Melanocyte of skin (primary cell): ENCODE measurements around the gene B3GNT9. TPM values are rescaled to one million over a fixed set of nuclear protein-coding genes. Genes with fewer than 3 reads are reported as not detected.

ENCODE experiments used
- total RNA-seq, 2 donors: library from RNA; depleted of rRNA; stranded (reverse); fragments of >200 nt; gene quantifications; 2 replicates each; pipeline ENCODE4 v1.2.3, GENCODE V29; 2012

The B3GNT9 gene, protein sequence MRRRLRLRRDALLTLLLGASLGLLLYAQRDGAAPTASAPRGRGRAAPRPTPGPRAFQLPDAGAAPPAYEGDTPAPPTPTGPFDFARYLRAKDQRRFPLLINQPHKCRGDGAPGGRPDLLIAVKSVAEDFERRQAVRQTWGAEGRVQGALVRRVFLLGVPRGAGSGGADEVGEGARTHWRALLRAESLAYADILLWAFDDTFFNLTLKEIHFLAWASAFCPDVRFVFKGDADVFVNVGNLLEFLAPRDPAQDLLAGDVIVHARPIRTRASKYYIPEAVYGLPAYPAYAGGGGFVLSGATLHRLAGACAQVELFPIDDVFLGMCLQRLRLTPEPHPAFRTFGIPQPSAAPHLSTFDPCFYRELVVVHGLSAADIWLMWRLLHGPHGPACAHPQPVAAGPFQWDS
- total RNA-seq = 10 to 100 TPM; 11.3 to 14.8 TPM

DNA sequence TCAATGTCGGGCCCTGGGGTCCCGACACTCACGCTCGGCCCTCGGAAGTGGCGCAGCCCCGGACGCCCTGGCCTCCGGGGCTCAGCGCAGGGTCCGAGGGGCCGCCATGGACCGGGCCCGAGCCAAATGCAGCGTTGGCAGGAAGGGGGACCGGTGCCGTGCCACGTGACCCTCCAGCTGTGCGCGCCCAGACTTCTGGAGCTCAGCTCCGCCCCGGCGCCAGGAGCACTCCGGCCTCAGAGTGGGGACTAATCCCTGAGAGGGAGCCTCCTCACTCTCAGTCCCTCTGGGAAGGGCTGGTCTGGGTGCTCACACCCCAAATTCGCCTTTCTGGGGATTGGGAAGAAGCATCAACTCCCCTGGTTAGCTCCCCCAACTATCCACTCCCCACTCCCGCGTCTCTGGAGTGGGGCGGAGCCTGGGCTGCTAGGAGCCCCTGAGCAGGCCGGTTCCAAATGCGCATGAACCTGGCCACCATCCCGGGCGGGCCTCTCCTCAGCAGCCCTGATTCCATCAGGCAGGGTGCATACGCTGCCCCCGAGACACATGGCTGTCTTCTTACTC, at the start of gene B3GNT9:
TSS of gene B3GNT9 (minus strand) at position 166 of the 564 bp plus-strand sequence. CDS start 513 bp downstream, outside the sequence.

DNA sequence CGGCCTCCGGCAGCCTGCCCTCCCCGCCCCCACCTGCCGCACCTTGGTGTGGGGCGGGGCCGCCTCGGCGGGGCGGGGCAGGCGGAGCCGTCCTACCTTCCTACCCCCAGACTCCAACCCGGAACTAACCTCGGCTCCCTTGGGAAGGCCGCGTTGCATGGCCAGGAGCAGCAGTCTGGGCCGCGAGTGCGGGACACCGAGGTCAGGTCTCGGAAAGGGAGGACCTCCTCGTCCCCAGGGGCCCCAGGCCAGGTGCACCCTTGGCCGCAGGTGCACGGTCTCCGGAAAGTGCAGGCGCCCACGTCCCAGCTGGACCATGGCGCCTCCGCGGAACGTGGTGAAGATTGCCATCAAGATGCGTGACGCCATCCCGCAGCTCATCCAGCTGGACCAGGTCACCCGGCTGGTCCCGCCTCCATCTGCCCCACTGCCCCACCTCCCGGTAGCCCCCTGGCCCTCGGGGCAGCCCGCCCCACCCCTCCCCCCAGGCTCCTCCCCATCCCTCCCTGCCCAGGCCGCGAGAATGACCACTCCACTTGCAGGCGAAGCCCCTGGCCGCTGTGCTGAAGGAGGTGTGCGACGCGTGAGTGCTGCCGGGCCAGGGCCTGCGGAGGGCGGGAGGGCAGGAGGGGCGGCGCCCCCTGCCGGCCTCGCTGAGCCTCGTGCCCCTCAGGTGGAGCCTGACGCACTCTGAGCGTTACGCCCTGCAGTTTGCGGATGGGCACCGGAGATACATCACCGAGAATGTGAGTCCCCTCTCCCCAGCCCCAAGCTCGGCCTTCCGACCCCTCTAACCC, 48.4 kb upstream of the B3GNT9 start, which contains the start of gene ELMO3:
TSS of gene ELMO3 (plus strand) at position 121 of the 797 bp plus-strand sequence. CDS start at position 317, 196 bp downstream.

DNA sequence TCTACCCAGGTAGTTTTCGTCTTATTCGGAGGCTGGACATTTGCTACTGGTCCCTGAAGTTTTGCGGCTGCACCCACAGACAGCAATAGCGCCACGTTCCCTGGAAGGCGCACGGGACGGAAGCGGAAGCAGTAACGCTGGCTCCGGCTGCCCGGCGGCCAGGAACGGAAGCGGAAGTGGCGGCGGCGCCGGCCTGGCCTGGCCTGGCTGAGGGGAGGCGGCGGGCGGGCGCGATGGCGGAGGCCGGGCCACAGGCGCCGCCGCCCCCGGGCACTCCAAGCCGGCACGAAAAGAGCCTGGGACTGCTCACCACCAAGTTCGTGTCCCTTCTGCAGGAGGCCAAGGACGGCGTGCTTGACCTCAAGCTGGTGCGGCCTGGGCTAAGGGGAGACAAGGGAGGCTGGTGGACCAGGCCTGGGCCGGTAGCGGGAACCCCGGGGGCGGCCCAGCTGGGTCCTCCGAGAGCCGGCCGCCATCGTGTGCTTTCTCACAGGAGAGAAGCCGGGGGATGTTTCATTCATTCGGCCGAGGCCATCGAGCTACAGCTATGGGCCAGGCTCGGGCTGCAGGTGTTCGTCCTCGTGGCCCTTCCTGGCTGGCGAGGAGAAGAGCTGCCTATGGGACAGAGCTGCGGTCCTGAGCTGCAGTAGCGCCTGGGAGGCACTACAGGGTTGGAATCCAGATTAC, 41.3 kb upstream of the B3GNT9 start, which contains the start of gene E2F4:
TSS of gene E2F4 (plus strand) at position 161 of the 687 bp plus-strand sequence. CDS start at position 234, 73 bp downstream.

DNA sequence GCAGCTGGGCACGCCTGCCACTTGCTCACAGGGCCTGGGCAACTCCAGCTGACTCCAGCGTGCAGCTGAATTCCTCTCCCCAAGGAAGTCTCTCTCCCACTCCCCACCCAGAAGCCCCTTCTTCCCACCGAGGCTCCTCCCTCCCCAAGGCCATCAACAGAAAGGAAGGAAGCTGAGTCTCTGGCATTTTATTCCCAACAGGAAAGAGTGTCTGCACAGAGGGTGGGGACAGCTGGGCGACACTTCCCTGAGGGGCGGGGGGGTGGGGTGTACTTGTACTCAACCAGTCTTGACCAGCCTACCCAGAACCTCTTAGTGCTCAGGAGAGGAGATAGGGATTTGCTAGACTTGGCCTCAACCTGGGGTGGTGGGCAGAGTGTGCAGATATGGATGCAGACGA, 39.2 kb upstream of the B3GNT9 start, which contains the start of gene EXOC3L1:
TSS of gene EXOC3L1 (minus strand) at position 96 of the 400 bp plus-strand sequence. CDS start 460 bp downstream, outside the sequence.

DNA sequence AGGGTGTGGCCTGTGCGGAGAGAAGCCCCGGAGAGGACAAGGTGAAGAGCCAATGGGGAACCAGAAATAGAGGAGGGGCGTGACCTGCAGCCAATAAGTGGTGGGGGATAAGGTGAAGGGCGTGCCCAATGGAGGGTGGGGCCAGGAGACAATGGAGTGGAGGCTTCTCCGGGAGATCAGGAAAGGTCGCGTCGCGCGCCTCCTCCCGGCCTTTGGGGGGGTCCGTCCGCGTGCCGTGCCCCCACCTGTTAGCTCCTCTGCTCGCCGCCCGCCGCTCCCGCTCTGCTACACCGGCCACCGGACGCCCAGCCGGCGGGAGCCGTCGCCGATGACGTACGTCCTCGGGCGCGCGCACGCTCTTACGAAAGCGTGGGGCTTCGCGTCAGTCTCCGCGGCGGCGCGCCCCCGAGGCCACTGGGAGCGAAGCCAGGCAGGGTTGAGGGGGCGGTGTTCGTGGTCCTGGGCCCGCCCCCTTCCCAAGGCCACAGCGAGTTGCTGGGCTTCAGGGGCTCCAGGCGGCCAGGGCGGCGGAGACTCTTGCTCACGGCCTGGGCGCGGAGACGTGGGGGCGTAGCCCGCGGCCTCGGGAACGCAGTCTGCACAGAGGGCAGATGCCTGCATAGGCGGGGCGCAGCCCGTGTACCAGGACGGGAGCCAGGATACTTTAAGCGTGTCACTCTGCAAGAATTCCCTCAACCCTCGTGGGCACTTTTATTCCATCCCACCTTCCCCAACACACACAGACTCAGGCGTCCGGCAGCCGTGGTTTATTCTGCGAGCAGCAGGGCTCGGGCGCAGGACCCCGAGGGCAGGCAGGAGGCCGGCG, 33.0 kb upstream of the B3GNT9 start, which contains the start of gene MATCAP1:
TSS of gene MATCAP1 (minus strand) at position 337 of the 826 bp plus-strand sequence. CDS start 3,353 bp downstream, outside the sequence.

DNA sequence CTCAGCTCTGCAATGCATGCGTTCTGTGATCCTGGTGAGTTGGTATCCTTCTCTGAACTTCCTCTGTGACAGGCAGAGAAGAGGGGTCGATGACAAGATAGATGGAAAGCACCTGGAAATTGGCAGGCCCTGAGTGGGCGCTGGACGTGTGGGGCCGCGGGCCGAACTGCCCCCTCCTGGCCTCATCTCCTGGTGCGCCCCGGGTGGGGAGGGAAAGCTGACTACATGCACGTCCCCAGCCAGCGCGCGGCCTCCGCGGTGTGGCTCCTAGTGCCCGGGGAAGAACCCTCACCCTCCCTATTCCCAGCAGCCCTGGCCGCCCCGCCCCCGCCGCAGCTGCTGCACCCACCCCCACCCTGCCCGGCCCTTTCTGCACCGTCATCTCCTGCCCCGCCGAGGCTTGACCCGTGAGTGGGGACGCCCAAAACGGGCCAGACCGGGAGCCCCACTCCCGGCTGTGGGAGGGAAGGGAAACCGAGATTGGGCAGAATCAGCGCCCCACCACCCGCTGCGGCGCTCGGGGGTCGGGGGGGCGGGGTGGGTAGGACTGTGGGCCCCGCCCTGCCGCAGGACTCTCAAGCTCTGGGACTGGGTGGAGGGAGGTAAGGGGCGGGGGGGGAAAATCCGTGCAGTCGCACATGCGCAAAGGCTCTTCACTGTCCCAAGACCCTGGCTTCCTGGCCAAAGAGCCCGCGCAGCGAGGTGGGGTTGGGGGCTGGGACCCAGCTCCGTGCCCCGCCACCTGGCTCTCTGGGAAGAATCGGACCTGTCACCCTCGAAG, 19.6 kb upstream of the B3GNT9 start, which contains the start of gene NOL3:
TSS of gene NOL3 (plus strand) at position 371 of the 781 bp plus-strand sequence.

DNA sequence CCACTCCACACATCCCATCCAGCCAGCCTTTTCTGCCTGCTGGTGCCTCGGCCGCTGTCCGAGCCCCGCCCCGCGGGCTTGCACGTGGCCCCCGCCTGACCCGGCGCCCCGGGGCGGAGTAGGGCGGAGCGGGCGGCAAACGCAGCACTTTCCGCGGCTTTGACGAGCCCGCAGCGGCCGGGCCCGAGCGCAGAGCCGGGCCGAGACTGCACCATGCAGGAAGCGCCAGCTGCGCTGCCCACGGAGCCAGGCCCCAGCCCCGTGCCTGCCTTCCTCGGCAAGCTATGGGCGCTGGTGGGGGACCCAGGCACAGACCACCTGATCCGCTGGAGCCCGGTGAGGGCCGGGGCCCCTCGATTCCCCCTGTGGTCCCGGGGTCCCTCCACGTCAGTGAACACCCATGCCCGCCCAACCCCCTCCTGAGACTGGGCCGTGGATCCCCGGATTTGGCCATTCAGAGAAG, 13.8 kb upstream of the B3GNT9 start, which contains the start of gene HSF4:
TSS of gene HSF4 (plus strand) at position 147 of the 463 bp plus-strand sequence. CDS start at position 214, 67 bp downstream.

DNA sequence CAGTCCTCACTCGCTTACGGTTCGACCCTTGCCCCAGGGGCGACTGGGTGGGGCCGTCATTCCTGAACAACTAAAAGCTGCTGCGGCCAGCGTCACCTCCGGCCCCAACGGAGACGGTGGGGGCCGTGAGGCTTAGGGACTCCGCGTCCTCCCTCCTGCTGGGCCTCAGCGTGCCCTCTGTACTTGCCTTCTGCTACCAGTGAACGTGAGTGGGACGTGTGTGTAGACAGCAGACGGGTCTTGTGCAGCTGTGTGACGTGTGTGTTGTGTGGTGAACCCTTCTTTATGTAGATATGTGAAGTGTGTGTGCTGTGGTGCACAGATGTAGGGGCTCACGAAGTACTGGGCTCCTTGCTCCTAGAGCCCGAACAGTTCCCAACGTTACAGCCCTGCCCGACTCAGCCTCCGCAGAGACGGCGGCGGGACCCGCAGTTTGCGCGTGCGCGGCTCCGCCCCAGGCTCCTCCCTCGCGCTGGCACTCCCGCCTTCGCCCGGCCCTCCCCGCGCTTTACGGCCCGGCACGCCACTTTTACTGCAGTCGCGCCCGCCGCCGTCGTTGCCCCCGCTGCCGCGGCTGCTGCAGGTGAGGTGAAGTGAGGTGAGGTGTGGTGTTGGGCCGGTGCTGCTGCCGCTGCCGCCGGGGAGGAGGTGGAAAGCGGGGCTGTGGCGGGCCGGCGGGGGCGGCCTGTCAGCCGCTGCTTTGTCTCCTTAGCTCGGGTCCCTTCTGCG, 41.2 kb downstream of the B3GNT9 start, which contains the start of gene PHAF1:
TSS of gene PHAF1 (plus strand) at position 535 of the 729 bp plus-strand sequence. CDS start 235 bp downstream, outside the sequence.

Other genes starting within 250 kb of the B3GNT9 start
- not detected for gene CDH16, start 232.1 kb downstream of the B3GNT9 start, total RNA-seq
- under 1 TPM in 1 of 2 donors, not detected in 1; 0.33 TPM for gene RRAD, start 225.5 kb downstream of the B3GNT9 start, total RNA-seq
- 100 to 1,000 TPM; 123 to 191 TPM for gene CIAO2B, start 216.6 kb downstream of the B3GNT9 start, total RNA-seq
- 10 to 100 TPM; 23.0 to 25.1 TPM for gene CES2, start 215.5 kb downstream of the B3GNT9 start, total RNA-seq
- gene CES3, start 189.7 kb downstream of the B3GNT9 start, total RNA-seq = 1 to 10 TPM in 1 of 2 donors, under 1 TPM in 1; under 0.01 to 1.0 TPM
- gene CES4A, start 162.4 kb downstream of the B3GNT9 start, total RNA-seq = 1 to 10 TPM in 1 of 2 donors, under 1 TPM in 1; 0.69 to 1.3 TPM
- 100 to 1,000 TPM in 1 of 2 donors, 10 to 100 TPM in 1; 81.2 to 118 TPM for gene CBFB, start 121.8 kb downstream of the B3GNT9 start, total RNA-seq
- 10 to 100 TPM; 16.5 to 17.3 TPM for gene PHAF1, start 41.1 kb downstream of the B3GNT9 start, total RNA-seq
- 10 to 100 TPM; 23.1 to 24.0 TPM for gene TRADD, start 8.9 kb upstream of the B3GNT9 start, total RNA-seq
- gene FBXL8, start 9.0 kb upstream of the B3GNT9 start, total RNA-seq = 10 to 100 TPM; 11.3 to 13.8 TPM
- 10 to 100 TPM; 27.6 to 66.4 TPM for gene HSF4, start 13.7 kb upstream of the B3GNT9 start, total RNA-seq
- gene NOL3, start 19.5 kb upstream of the B3GNT9 start, total RNA-seq = 10 to 100 TPM; 11.7 to 13.3 TPM
- gene MATCAP1, start 33.0 kb upstream of the B3GNT9 start, total RNA-seq = 10 to 100 TPM; 16.0 to 16.2 TPM
- gene EXOC3L1, start 39.1 kb upstream of the B3GNT9 start, total RNA-seq = not detected
- gene E2F4, start 41.2 kb upstream of the B3GNT9 start, total RNA-seq = 10 to 100 TPM; 54.0 to 81.6 TPM
- under 1 TPM; under 0.01 to 0.33 TPM for gene ELMO3, start 48.1 kb upstream of the B3GNT9 start, total RNA-seq
- gene TMEM208, start 76.1 kb upstream of the B3GNT9 start, total RNA-seq = 10 to 100 TPM; 27.6 to 28.9 TPM
- 10 to 100 TPM; 12.0 to 32.3 TPM for gene FHOD1, start 96.5 kb upstream of the B3GNT9 start, total RNA-seq
- gene SLC9A5, start 98.0 kb upstream of the B3GNT9 start, total RNA-seq = under 1 TPM; 0.67 to 0.69 TPM
- 10 to 100 TPM in 1 of 2 donors, 1 to 10 TPM in 1; 8.7 to 23.1 TPM for gene PLEKHG4, start 128.5 kb upstream of the B3GNT9 start, total RNA-seq
- gene KCTD19, start 175.7 kb upstream of the B3GNT9 start, total RNA-seq = under 1 TPM in 1 of 2 donors, not detected in 1; 0.33 TPM
- under 1 TPM in 1 of 2 donors, not detected in 1; 0.34 TPM for gene LRRC36, start 175.8 kb upstream of the B3GNT9 start, total RNA-seq
- under 1 TPM in 1 of 2 donors, not detected in 1; under 0.01 TPM for gene TPPP3, start 242.5 kb upstream of the B3GNT9 start, total RNA-seq